GM23338 (cell line): ENCODE results near the gene LYL1. TPM values are rescaled to one million over a fixed set of nuclear protein-coding genes. Genes with fewer than 3 reads are reported as not detected.
A peak's percentile ranks its signal among the peaks of the same experiment; 100 is the strongest.
"Not testable (repeated sequence)": the region's sequence is repeated elsewhere in the genome, so short reads cannot be mapped to it uniquely, and the experiment has no call there.

ENCODE experiments used
- ATAC-seq: fragments of 200-7000 bp; cut with Tn5 transposase; 3 replicates; pipeline ENCODE4 v1.9.1; 2020
- DNase-seq: peaks from one replicate; pipeline ENCODE4 v3.0.0-alpha.2; 2015; ENCODE audit warnings: low spot score
- H2AFZ ChIP-seq: fragments of 200-600 bp; sonication (generic); 2 replicates; pipeline ENCODE4 v1.8.0; 2016; ENCODE audit warnings: antibody characterized with exemption, mild to moderate bottlenecking, moderate library complexity
- H3F3A ChIP-seq: fragments of 200-600 bp; sonication (generic); replicated peaks from 2 replicates; pipeline ENCODE4 v1.8.0; 2017; ENCODE audit warnings: antibody characterized with exemption, mixed run types, low read depth
- H3K27ac ChIP-seq: fragments of 200-600 bp; sonication (generic); 2 replicates; pipeline ENCODE4 v1.6.1; 2016; ENCODE audit warnings: low read depth
- H3K27me3 ChIP-seq: fragments of 200-600 bp; sonication (generic); 2 replicates; pipeline ENCODE4 v1.8.0; 2016; ENCODE audit warnings: mild to moderate bottlenecking, mixed run types, moderate library complexity; ENCODE audit not compliant: insufficient read depth
- H3K36me3 ChIP-seq: fragments of 200-600 bp; sonication (generic); 2 replicates; pipeline ENCODE4 v1.8.0; 2016; ENCODE audit warnings: mild to moderate bottlenecking; ENCODE audit not compliant: insufficient read depth
- H3K4me1 ChIP-seq: fragments of 200-600 bp; sonication (generic); 2 replicates; pipeline ENCODE4 v1.8.0; 2016; ENCODE audit warnings: mild to moderate bottlenecking, moderate library complexity; ENCODE audit not compliant: insufficient read depth
- H3K4me2 ChIP-seq: fragments of 200-600 bp; sonication (generic); 2 replicates; pipeline ENCODE4 v1.7.1; 2017; ENCODE audit warnings: mixed run types
- H3K4me3 ChIP-seq: fragments of 200-600 bp; sonication (generic); 2 replicates; pipeline ENCODE4 v1.6.1; 2016; ENCODE audit warnings: mixed run types
- H3K79me2 ChIP-seq: fragments of 200-600 bp; sonication (generic); replicated peaks from 2 replicates; pipeline ENCODE4 v1.8.0; 2017; ENCODE audit warnings: mild to moderate bottlenecking; ENCODE audit not compliant: insufficient read depth
- H3K9me2 ChIP-seq: fragments of 200-600 bp; sonication (generic); 2 replicates; pipeline ENCODE4 v1.8.0; 2017; ENCODE audit not compliant: insufficient read depth
- H4K20me1 ChIP-seq: fragments of 200-600 bp; sonication (generic); replicated peaks from 2 replicates; pipeline ENCODE4 v1.8.0; 2017; ENCODE audit warnings: mild to moderate bottlenecking; ENCODE audit not compliant: insufficient read depth
- H3K27ac Mint-ChIP-seq: 2 replicates; pipeline ENCODE4 v1.8.0; 2020; ENCODE audit warnings: inconsistent platforms, mild to moderate bottlenecking, moderate library complexity, mixed read lengths
- H3K27me3 Mint-ChIP-seq: 3 replicates; pipeline ENCODE4 v1.8.0; 2022; ENCODE audit warnings: low read depth, mild to moderate bottlenecking, moderate library complexity, mixed read lengths, inconsistent platforms; ENCODE audit not compliant: insufficient read depth, poor library complexity
- H3K36me3 Mint-ChIP-seq: 3 replicates; pipeline ENCODE4 v1.8.0; 2021; ENCODE audit warnings: low read depth, mild to moderate bottlenecking, inconsistent platforms, moderate library complexity, mixed read lengths
- H3K4me1 Mint-ChIP-seq: 3 replicates; pipeline ENCODE4 v1.8.0; 2020; ENCODE audit warnings: mild to moderate bottlenecking, inconsistent platforms, mixed read lengths
- H3K4me3 Mint-ChIP-seq: 3 replicates; pipeline ENCODE4 v1.8.0; 2021; ENCODE audit warnings: moderate library complexity, mild to moderate bottlenecking, inconsistent platforms, mixed read lengths
- H3K9me3 Mint-ChIP-seq: 3 replicates; pipeline ENCODE4 v1.8.0; 2020; ENCODE audit warnings: moderate library complexity, mild to moderate bottlenecking, inconsistent platforms, mixed read lengths
- CREB1 ChIP-seq: fragments of 250-450 bp; sonication (Bioruptor Pico); IDR thresholded peaks from 2 replicates; pipeline ENCODE4 v1.5.0; 2020; ENCODE audit warnings: low read depth, mild to moderate bottlenecking, moderate library complexity
- EZH2 ChIP-seq: fragments of 200-600 bp; sonication (generic); IDR thresholded peaks from one replicate; pipeline ENCODE4 v1.8.0; 2017; ENCODE audit warnings: antibody characterized with exemption, mild to moderate bottlenecking, low read depth; ENCODE audit not compliant: unreplicated experiment
- EZH2phosphoT487 ChIP-seq: fragments of 200-600 bp; sonication (generic); IDR thresholded peaks from one replicate; pipeline ENCODE4 v1.8.1; 2018; ENCODE audit warnings: antibody characterized with exemption; ENCODE audit not compliant: unreplicated experiment
- NANOG ChIP-seq: IDR thresholded peaks from 2 replicates; pipeline ENCODE4 v1.6.1; 2016; ENCODE audit warnings: antibody characterized with exemption, borderline replicate concordance
- POLR2AphosphoS5 ChIP-seq: IDR thresholded peaks from 2 replicates; pipeline ENCODE4 v1.6.1; 2016; ENCODE audit warnings: antibody characterized with exemption, low read depth
- STAT1 ChIP-seq: IDR thresholded peaks from one replicate; pipeline ENCODE4 v1.6.1; 2016; ENCODE audit warnings: antibody characterized with exemption; ENCODE audit not compliant: unreplicated experiment
- polyA plus RNA-seq: library from polyadenylated mRNA; unstranded; fragments of >200 nt; fragmentation: Nextera tagmentation; extraction: Ambion mirVana; gene quantifications from 2 replicates; pipeline ENCODE4 v1.2.1, GENCODE V29; 2016
- total RNA-seq: library from RNA; depleted of rRNA; stranded (reverse); fragments of >200 nt; shearing (Covaris generic); gene quantifications from 2 replicates; pipeline ENCODE4 v1.2.3, GENCODE V29; 2014
- TF ChIP-seq, protein P1 (sequence below): fragments of 250-450 bp; sonication (Bioruptor Pico); IDR thresholded peaks from 2 replicates; pipeline ENCODE4 v1.5.0; 2020; ENCODE audit warnings: mild to moderate bottlenecking, moderate library complexity

The LYL1 gene
- total and polyA plus RNA-seq, 2 experiments from 2014 or later, result 1.2 to 2.2 TPM

DNA sequence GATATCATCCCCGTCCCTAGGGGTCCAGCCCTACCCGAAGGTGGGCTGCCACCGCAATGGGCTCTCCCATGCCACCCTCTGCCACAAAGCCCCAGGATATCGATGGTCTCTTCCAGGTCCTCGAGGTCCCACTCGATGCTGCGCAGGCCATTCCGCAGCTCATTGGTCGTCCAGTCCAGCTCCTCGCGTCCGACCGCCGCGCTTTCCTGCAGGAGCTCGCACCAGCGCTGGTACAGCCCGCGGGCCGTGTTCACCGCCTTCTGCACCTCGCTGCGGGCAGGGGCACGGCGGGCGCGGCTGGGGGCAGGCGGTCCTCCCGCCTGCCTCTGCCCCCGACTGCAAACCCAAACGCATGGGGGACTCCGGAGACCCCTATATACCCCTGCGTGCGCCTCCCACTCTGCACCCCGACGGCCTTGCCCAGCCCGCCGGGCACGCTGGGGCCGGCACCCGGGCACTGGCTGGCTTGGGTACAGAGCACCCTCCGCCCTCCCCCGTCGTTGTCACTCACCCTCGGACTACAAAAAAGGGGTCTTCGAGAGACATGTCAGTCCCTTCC, 47.0 kb upstream of the LYL1 start (continued):
- TF ChIP-seq, protein P1, sequence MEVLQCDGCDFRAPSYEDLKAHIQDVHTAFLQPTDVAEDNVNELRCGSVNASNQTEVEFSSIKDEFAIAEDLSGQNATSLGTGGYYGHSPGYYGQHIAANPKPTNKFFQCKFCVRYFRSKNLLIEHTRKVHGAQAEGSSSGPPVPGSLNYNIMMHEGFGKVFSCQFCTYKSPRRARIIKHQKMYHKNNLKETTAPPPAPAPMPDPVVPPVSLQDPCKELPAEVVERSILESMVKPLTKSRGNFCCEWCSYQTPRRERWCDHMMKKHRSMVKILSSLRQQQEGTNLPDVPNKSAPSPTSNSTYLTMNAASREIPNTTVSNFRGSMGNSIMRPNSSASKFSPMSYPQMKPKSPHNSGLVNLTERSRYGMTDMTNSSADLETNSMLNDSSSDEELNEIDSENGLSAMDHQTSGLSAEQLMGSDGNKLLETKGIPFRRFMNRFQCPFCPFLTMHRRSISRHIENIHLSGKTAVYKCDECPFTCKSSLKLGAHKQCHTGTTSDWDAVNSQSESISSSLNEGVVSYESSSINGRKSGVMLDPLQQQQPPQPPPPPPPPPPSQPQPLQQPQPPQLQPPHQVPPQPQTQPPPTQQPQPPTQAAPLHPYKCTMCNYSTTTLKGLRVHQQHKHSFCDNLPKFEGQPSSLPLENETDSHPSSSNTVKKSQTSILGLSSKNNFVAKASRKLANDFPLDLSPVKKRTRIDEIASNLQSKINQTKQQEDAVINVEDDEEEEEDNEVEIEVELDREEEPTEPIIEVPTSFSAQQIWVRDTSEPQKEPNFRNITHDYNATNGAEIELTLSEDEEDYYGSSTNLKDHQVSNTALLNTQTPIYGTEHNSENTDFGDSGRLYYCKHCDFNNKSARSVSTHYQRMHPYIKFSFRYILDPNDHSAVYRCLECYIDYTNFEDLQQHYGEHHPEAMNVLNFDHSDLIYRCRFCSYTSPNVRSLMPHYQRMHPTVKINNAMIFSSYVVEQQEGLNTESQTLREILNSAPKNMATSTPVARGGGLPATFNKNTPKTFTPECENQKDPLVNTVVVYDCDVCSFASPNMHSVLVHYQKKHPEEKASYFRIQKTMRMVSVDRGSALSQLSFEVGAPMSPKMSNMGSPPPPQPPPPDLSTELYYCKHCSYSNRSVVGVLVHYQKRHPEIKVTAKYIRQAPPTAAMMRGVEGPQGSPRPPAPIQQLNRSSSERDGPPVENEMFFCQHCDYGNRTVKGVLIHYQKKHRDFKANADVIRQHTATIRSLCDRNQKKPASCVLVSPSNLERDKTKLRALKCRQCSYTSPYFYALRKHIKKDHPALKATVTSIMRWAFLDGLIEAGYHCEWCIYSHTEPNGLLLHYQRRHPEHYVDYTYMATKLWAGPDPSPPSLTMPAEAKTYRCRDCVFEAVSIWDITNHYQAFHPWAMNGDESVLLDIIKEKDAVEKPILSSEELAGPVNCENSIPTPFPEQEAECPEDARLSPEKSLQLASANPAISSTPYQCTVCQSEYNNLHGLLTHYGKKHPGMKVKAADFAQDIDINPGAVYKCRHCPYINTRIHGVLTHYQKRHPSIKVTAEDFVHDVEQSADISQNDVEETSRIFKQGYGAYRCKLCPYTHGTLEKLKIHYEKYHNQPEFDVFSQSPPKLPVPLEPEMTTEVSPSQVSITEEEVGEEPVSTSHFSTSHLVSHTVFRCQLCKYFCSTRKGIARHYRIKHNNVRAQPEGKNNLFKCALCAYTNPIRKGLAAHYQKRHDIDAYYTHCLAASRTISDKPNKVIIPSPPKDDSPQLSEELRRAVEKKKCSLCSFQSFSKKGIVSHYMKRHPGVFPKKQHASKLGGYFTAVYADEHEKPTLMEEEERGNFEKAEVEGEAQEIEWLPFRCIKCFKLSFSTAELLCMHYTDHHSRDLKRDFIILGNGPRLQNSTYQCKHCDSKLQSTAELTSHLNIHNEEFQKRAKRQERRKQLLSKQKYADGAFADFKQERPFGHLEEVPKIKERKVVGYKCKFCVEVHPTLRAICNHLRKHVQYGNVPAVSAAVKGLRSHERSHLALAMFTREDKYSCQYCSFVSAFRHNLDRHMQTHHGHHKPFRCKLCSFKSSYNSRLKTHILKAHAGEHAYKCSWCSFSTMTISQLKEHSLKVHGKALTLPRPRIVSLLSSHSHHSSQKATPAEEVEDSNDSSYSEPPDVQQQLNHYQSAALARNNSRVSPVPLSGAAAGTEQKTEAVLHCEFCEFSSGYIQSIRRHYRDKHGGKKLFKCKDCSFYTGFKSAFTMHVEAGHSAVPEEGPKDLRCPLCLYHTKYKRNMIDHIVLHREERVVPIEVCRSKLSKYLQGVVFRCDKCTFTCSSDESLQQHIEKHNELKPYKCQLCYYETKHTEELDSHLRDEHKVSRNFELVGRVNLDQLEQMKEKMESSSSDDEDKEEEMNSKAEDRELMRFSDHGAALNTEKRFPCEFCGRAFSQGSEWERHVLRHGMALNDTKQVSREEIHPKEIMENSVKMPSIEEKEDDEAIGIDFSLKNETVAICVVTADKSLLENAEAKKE (CRISPR knock-in tag), result no peak
- TF ChIP-seq NANOG, result no peak
- TF ChIP-seq EZH2, result no peak
- no peak for TF ChIP-seq STAT1
- no peak for TF ChIP-seq EZH2phosphoT487
- TF ChIP-seq POLR2AphosphoS5, result no peak
- TF ChIP-seq CREB1 (CRISPR knock-in tag), result no peak

DNA sequence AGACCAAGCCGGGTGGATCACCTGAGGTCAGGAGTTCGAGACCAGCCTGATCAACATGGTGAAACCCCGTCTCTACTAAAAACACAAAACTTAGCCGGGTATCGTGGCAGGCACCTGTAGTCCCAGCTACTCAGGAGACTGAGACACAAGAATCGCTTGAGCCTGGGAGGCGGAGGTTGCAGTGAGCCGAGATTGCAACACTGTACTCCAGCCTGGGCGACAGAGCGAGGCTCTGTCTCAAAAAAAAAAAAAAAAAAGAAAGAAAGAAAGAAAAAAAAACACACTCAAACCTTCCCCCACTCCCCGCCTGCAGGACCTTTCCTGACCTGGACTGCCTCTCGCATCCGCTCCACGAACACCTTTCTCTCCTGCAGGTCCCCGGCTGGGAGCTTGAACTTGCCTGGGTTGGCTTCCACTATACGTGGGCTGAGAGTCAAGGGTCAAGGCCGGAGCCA, 46.5 kb upstream of the LYL1 start:
- H3K36me3 ChIP-seq, H4K20me1 ChIP-seq, H3K9me2 ChIP-seq, H3K4me1 ChIP-seq, H3K4me1 Mint-ChIP-seq, DNase-seq, H3K27me3 ChIP-seq, H3K27ac ChIP-seq, ATAC-seq: not testable (repeated sequence)
- Histone ChIP-seq H3F3A (peaks cover 11% of the 10 kb centered on the region), H3K4me2 (peak overlapping the region; percentile 98), H3K79me2 (peaks cover 38% of the 10 kb centered on the region), H2AFZ (peak overlapping the region; percentile 59; the same call in 1 of the 2 replicates), H3K4me3 (peak overlapping the region; percentile 90)
- Mint-ChIP-seq H3K27me3 (peaks cover 36% of the 10 kb centered on the region), H3K27ac (peak overlapping the region; percentile 76; the same call in 1 of the 2 replicates), H3K9me3 (peaks cover 15% of the 10 kb centered on the region), H3K36me3 (peaks cover 25% of the 10 kb centered on the region), H3K4me3 (peak overlapping the region; percentile 99)
